ACC112 (cell line): ENCODE data around the gene SGSM1.
"Not testable (repeated sequence)": the region's sequence is repeated elsewhere in the genome, so short reads cannot be mapped to it uniquely, and the experiment has no call there.

ENCODE experiments used
- H2AFZ ChIP-seq: fragments of 200-600 bp; sonication (generic); one replicate; pipeline ENCODE4 v1.6.0; 2017; ENCODE audit warnings: antibody characterized with exemption, low read length; ENCODE audit not compliant: unreplicated experiment
- H3K27ac ChIP-seq: fragments of 200-600 bp; sonication (generic); 2 replicates; pipeline ENCODE4 v1.5.1; 2014; ENCODE audit warnings: low read depth, mild to moderate bottlenecking, antibody characterized with exemption, low read length, moderate library complexity
- H3K27me3 ChIP-seq: fragments of 200-600 bp; sonication (generic); 2 replicates; pipeline ENCODE4 v1.6.1; 2014; ENCODE audit warnings: mild to moderate bottlenecking, antibody characterized with exemption, low read length, moderate library complexity, mixed read lengths; ENCODE audit not compliant: insufficient read depth
- H3K36me3 ChIP-seq: fragments of 200-600 bp; sonication (generic); 2 replicates; pipeline ENCODE4 v1.6.1; 2016; ENCODE audit warnings: mild to moderate bottlenecking, antibody characterized with exemption, low read length, moderate library complexity, mixed read lengths; ENCODE audit not compliant: insufficient read depth
- H3K4me1 ChIP-seq: fragments of 200-600 bp; sonication (generic); one replicate; pipeline ENCODE4 v1.6.1; 2016; ENCODE audit warnings: low read length, mixed read lengths; ENCODE audit not compliant: insufficient read depth, unreplicated experiment, control insufficient read depth
- H3K4me3 ChIP-seq: fragments of 200-600 bp; sonication (generic); 2 replicates; pipeline ENCODE4 v1.5.1; 2014; ENCODE audit warnings: mild to moderate bottlenecking, low read depth, low read length
- H3K79me2 ChIP-seq: fragments of 200-600 bp; sonication (generic); one replicate; pipeline ENCODE4 v1.6.0; 2016; ENCODE audit warnings: low read length; ENCODE audit not compliant: control insufficient read depth, unreplicated experiment, insufficient read depth

The SGSM1 gene

GRCh38 chr22:24894998-24895397 is 89.0 kb downstream of the SGSM1 start:
- Histone ChIP-seq H3K27me3 (no peaks in the 10 kb centered on the region), H3K27ac (peak overlapping the region; percentile 95), H3K36me3 (no peaks in the 10 kb centered on the region), H3K79me2 (no peaks in the 10 kb centered on the region), H3K4me1 (peaks cover 15% of the 10 kb centered on the region), H2AFZ (peak overlapping the region; percentile 52), H3K4me3 (peak overlapping the region; percentile 51)

- Histone ChIP-seq H3K4me1 (no peaks in the 10 kb centered on the region), H3K27me3 (no peaks in the 10 kb centered on the region), H3K36me3 (no peaks in the 10 kb centered on the region), H3K79me2 (no peaks in the 10 kb centered on the region), H3K4me3 (no peak overlapping the region), H3K27ac (no peak overlapping the region), H2AFZ (no peak overlapping the region)
Measured at GRCh38 chr22:24901448-24901847, 95.4 kb downstream of the SGSM1 start.

GRCh38 chr22:24905909-24906308 is 99.9 kb downstream of the SGSM1 start:
- H3K4me3 ChIP-seq = no peak overlapping the region
- no peaks in the 10 kb centered on the region for H3K27me3 ChIP-seq
- H2AFZ ChIP-seq = no peak overlapping the region
- H3K79me2 ChIP-seq = no peaks in the 10 kb centered on the region
- H3K36me3 ChIP-seq = no peaks in the 10 kb centered on the region
- H3K27ac ChIP-seq = no peak overlapping the region
- no peaks in the 10 kb centered on the region for H3K4me1 ChIP-seq

- not testable (repeated sequence) for H3K36me3 ChIP-seq, H2AFZ ChIP-seq, H3K27me3 ChIP-seq, H3K4me1 ChIP-seq, H3K4me3 ChIP-seq, H3K79me2 ChIP-seq, H3K27ac ChIP-seq
Measured at GRCh38 chr22:24907101-24907500, 101.1 kb downstream of the SGSM1 start.

GRCh38 chr22:24920029-24920428 is 114.0 kb downstream of the SGSM1 start:
- H2AFZ ChIP-seq = no peak overlapping the region
- no peak overlapping the region for H3K27ac ChIP-seq
- H3K79me2 ChIP-seq = no peaks in the 10 kb centered on the region
- no peaks in the 10 kb centered on the region for H3K27me3 ChIP-seq
- H3K36me3 ChIP-seq = no peaks in the 10 kb centered on the region
- H3K4me3 ChIP-seq = no peak overlapping the region
- H3K4me1 ChIP-seq = no peaks in the 10 kb centered on the region

- H3K36me3 ChIP-seq = no peaks in the 10 kb centered on the region
- H2AFZ ChIP-seq = no peak overlapping the region
- H3K79me2 ChIP-seq = no peaks in the 10 kb centered on the region
- H3K4me1 ChIP-seq = peaks cover 3% of the 10 kb centered on the region
- no peak overlapping the region for H3K27ac ChIP-seq
- no peak overlapping the region for H3K4me3 ChIP-seq
- H3K27me3 ChIP-seq = peaks cover 2% of the 10 kb centered on the region; the same call in 1 of the 2 replicates
Measured at GRCh38 chr22:24925586-24926427, 119.8 kb downstream of the SGSM1 start.

GRCh38 chr22:24926428-24926725 is 120.4 kb downstream of the SGSM1 start:
- Histone ChIP-seq H3K4me3 (no peak overlapping the region), H3K79me2 (no peaks in the 10 kb centered on the region), H3K27me3 (peaks cover 8% of the 10 kb centered on the region), H3K4me1 (peaks cover 3% of the 10 kb centered on the region), H3K27ac (no peak overlapping the region), H2AFZ (no peak overlapping the region), H3K36me3 (no peaks in the 10 kb centered on the region)

- Histone ChIP-seq H3K27ac (peak overlapping the region; percentile 55), H3K27me3 (peaks cover 15% of the 10 kb centered on the region), H3K4me3 (no peak overlapping the region), H3K79me2 (no peaks in the 10 kb centered on the region), H3K4me1 (peaks cover 3% of the 10 kb centered on the region), H3K36me3 (no peaks in the 10 kb centered on the region), H2AFZ (no peak overlapping the region)
Measured at GRCh38 chr22:24926849-24927579, 121.0 kb downstream of the SGSM1 start.

- peaks cover 3% of the 10 kb centered on the region for H3K4me1 ChIP-seq
- no peak overlapping the region for H3K4me3 ChIP-seq
- no peaks in the 10 kb centered on the region for H3K36me3 ChIP-seq
- no peak overlapping the region for H2AFZ ChIP-seq
- H3K27ac ChIP-seq = no peak overlapping the region
- peaks cover 22% of the 10 kb centered on the region for H3K27me3 ChIP-seq
- H3K79me2 ChIP-seq = no peaks in the 10 kb centered on the region
Measured at GRCh38 chr22:24928322-24928721, 122.3 kb downstream of the SGSM1 start.

- H3K79me2 ChIP-seq = no peaks in the 10 kb centered on the region
- no peaks in the 10 kb centered on the region for H3K36me3 ChIP-seq
- H3K4me1 ChIP-seq = peaks cover 3% of the 10 kb centered on the region
- H3K27me3 ChIP-seq = peaks cover 29% of the 10 kb centered on the region
- no peak overlapping the region for H3K27ac ChIP-seq
- no peak overlapping the region for H3K4me3 ChIP-seq
- H2AFZ ChIP-seq = no peak overlapping the region
Measured at GRCh38 chr22:24930678-24931077, 124.7 kb downstream of the SGSM1 start.
